Endodermal cell (in vitro differentiated cells): Measurements from ENCODE around the gene ATP6V1A. TPM values are rescaled to one million over a fixed set of nuclear protein-coding genes. Genes with fewer than 3 reads are reported as not detected.
"Not testable (repeated sequence)": the region's sequence is repeated elsewhere in the genome, so short reads cannot be mapped to it uniquely, and the experiment has no call there.

Experiments
- DNase-seq: peaks from one replicate; pipeline ENCODE4 v3.0.0-alpha.2; 2017
- H3K27ac ChIP-seq: 2 replicates; pipeline ENCODE4 v1.5.1; 2013; ENCODE audit warnings: mild to moderate bottlenecking, low read depth, low read length, moderate library complexity
- H3K27me3 ChIP-seq: 2 replicates; pipeline ENCODE4 v1.6.1; 2013; ENCODE audit warnings: mild to moderate bottlenecking, low read length, moderate library complexity; ENCODE audit not compliant: insufficient read depth, control insufficient read depth, poor library complexity, severe bottlenecking
- H3K36me3 ChIP-seq: 2 replicates; pipeline ENCODE4 v1.7.0; 2013; ENCODE audit warnings: mild to moderate bottlenecking, low read length, moderate library complexity; ENCODE audit not compliant: control insufficient read depth, insufficient read depth
- H3K4me1 ChIP-seq: one replicate; pipeline ENCODE4 v1.7.0; 2013; ENCODE audit warnings: low read length; ENCODE audit not compliant: control insufficient read depth, insufficient read depth
- H3K4me3 ChIP-seq: 2 replicates; pipeline ENCODE4 v1.5.1; 2013; ENCODE audit warnings: mild to moderate bottlenecking, low read length, moderate library complexity
- H3K9ac ChIP-seq: 2 replicates; pipeline ENCODE4 v1.6.1; 2013; ENCODE audit warnings: mild to moderate bottlenecking, low read length, moderate library complexity; ENCODE audit not compliant: poor library complexity, severe bottlenecking; ENCODE audit errors: extremely low read depth
- H3K9me3 ChIP-seq: 2 replicates; pipeline ENCODE4 v1.6.1; 2013; ENCODE audit warnings: mild to moderate bottlenecking, low read length, moderate library complexity; ENCODE audit not compliant: control insufficient read depth
- H3K27ac Mint-ChIP-seq: 2 replicates; pipeline ENCODE4 v1.8.0; 2020; ENCODE audit warnings: mixed read lengths
- H3K27me3 Mint-ChIP-seq: 2 replicates; pipeline ENCODE4 v1.8.0; 2021; ENCODE audit warnings: mild to moderate bottlenecking, mixed read lengths; ENCODE audit not compliant: insufficient read depth
- H3K36me3 Mint-ChIP-seq: 2 replicates; pipeline ENCODE4 v1.8.0; 2020; ENCODE audit warnings: low read depth, mixed read lengths
- H3K4me1 Mint-ChIP-seq: 2 replicates; pipeline ENCODE4 v1.8.0; 2020; ENCODE audit warnings: mixed read lengths
- H3K4me3 Mint-ChIP-seq: 2 replicates; pipeline ENCODE4 v1.8.0; 2020; ENCODE audit warnings: mild to moderate bottlenecking, moderate library complexity, mixed read lengths
- H3K9me3 Mint-ChIP-seq: 2 replicates; pipeline ENCODE4 v1.8.0; 2020; ENCODE audit warnings: mild to moderate bottlenecking, mixed read lengths
- CTCF ChIP-seq: fragments of 200-600 bp; sonication (generic); conservative IDR thresholded peaks from 2 replicates; pipeline ENCODE4 v1.5.0; 2021; ENCODE audit warnings: antibody characterized with exemption, mild to moderate bottlenecking
- WGBS, 2 experiments: methylation state at CpG; one replicate each; pipeline versions ENCODE4 v1.1.5 to v1.1.7; 2013; ENCODE audit warnings: missing lambda C conversion rate in 2 of 2, mixed read lengths in 1 of 2; ENCODE audit not compliant: insufficient coverage in 1 of 2, insufficient read length in 1 of 2; 5-methylcytosine and 5-hydroxymethylcytosine counted together
- total RNA-seq, 2 donors: library from RNA; stranded (reverse); fragmentation: NEBNext Ultra II Directional in 1 of 2; extraction: Animal tissue kit (Norgen Biotek cat#: 25700) in 1 of 2; gene quantifications; 2 replicates in 1 of 2; 3 replicates in 1 of 2; pipeline ENCODE4 v1.2.1, GENCODE V29; 2021

The ATP6V1A gene
- total RNA-seq, 2 donors from 2014 or later: 58.4 to 63.4 TPM

DNA sequence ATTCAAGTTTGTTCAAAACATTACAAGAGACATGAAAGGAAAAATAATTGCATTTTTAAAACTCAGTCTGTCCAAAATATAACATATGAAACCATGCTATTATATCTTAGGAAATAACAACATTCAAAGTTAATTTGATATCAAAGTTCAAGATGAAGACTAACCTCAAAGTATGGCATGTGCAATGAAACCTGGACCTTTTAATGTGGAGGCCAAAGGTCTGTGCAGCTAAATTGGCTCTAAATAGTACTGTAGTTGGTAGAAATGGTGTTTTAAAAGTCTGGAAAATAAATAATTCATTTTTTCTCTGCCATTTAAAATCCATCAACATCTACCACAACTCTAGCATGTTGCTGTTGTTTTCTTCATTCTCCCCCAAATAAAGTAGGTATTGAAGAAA lies 100.4 kb downstream of the ATP6V1A start:
- no peak for TF ChIP-seq CTCF
- Histone ChIP-seq H3K27me3 (no peaks in the 10 kb centered on the region), H3K9me3 (no peaks in the 10 kb centered on the region), H3K9ac (no peak overlapping the region), H3K27ac (no peak overlapping the region), H3K4me3 (no peak overlapping the region), H3K36me3 (no peaks in the 10 kb centered on the region), H3K4me1 (no peaks in the 10 kb centered on the region)
- Mint-ChIP-seq H3K9me3 (no peaks in the 10 kb centered on the region), H3K36me3 (no peaks in the 10 kb centered on the region), H3K4me1 (no peaks in the 10 kb centered on the region), H3K27ac (no peak overlapping the region), H3K27me3 (no peaks in the 10 kb centered on the region), H3K4me3 (no peak overlapping the region)
- no peak for DNase-seq

GRCh38 chr3:113847664-113848461 lies 101.0 kb downstream of the ATP6V1A start:
- Histone ChIP-seq H3K27ac (no peak overlapping the region), H3K36me3 (no peaks in the 10 kb centered on the region), H3K27me3 (no peaks in the 10 kb centered on the region), H3K9me3 (no peaks in the 10 kb centered on the region), H3K4me1 (no peaks in the 10 kb centered on the region), H3K9ac (no peak overlapping the region), H3K4me3 (no peak overlapping the region)
- no peak for DNase-seq
- no peak for TF ChIP-seq CTCF
- Mint-ChIP-seq H3K4me3 (no peak overlapping the region), H3K27me3 (no peaks in the 10 kb centered on the region), H3K9me3 (no peaks in the 10 kb centered on the region), H3K4me1 (peaks cover 3% of the 10 kb centered on the region), H3K36me3 (no peaks in the 10 kb centered on the region), H3K27ac (no peak overlapping the region)
- 89% methylated on average over 2 of the region's 2 CpGs; no CpG with 5 or more reads in 1 of the 2 experiments for WGBS, 2 experiments

DNA sequence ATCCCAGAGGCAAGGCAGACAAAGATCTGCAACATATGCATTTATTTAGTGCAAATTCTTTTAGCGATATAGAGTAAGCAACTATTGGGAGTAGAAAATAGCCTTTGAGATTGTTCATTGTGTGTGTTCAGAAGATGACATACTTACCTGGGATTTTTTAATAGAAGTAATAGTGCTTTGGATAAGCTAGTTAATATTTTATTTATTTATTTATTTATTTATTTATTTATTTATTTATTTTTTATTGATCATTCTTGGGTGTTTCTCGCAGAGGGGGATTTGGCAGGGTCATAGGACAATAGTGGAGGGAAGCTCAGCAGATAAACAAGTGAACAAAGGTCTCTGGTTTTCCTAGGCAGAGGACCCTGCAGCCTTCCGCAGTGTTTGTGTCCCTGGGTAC lies 102.2 kb downstream of the ATP6V1A start:
- H3K4me3 Mint-ChIP-seq, H3K27me3 Mint-ChIP-seq, H3K9me3 Mint-ChIP-seq, DNase-seq, H3K27ac Mint-ChIP-seq, H3K9ac ChIP-seq, H3K36me3 Mint-ChIP-seq, H3K4me3 ChIP-seq, H3K4me1 Mint-ChIP-seq, H3K27ac ChIP-seq, H3K9me3 ChIP-seq, H3K4me1 ChIP-seq, H3K27me3 ChIP-seq, H3K36me3 ChIP-seq: not testable (repeated sequence)
- WGBS, 2 experiments: 97% methylated on average over 1 of the region's 3 CpGs; no CpG with 5 or more reads in 1 of the 2 experiments

- not testable (repeated sequence) for H3K27me3 ChIP-seq, H3K9ac ChIP-seq, H3K9me3 ChIP-seq, H3K27ac ChIP-seq, H3K27ac Mint-ChIP-seq, H3K4me3 ChIP-seq, H3K9me3 Mint-ChIP-seq, DNase-seq, H3K27me3 Mint-ChIP-seq, H3K4me1 ChIP-seq, H3K4me3 Mint-ChIP-seq, H3K36me3 Mint-ChIP-seq, H3K4me1 Mint-ChIP-seq, H3K36me3 ChIP-seq
- WGBS, 2 experiments: 93% methylated on average over 4 of the region's 22 CpGs; no CpG with 5 or more reads in 1 of the 2 experiments
Measured at GRCh38 chr3:113849841-113850240, 103.0 kb downstream of the ATP6V1A start.

- H3K27ac ChIP-seq, H3K4me3 Mint-ChIP-seq, H3K27me3 ChIP-seq, H3K9ac ChIP-seq, H3K4me1 ChIP-seq, H3K4me1 Mint-ChIP-seq, H3K27me3 Mint-ChIP-seq, H3K27ac Mint-ChIP-seq, H3K36me3 ChIP-seq, H3K36me3 Mint-ChIP-seq, H3K9me3 ChIP-seq, H3K9me3 Mint-ChIP-seq, H3K4me3 ChIP-seq, DNase-seq: not testable (repeated sequence)
- WGBS, 2 experiments: 89 to 94% methylated on average over 5 to 7 of the region's 9 CpGs
Measured at GRCh38 chr3:113850391-113850790, 103.6 kb downstream of the ATP6V1A start.
